ENCODE data around the gene PXMP4. TPM values are rescaled to one million over a fixed set of nuclear protein-coding genes. Genes with fewer than 3 reads are reported as not detected.

The PXMP4 gene
- total RNA-seq, 1 experiment from 2014 or later, result 5.7 TPM

DNA sequence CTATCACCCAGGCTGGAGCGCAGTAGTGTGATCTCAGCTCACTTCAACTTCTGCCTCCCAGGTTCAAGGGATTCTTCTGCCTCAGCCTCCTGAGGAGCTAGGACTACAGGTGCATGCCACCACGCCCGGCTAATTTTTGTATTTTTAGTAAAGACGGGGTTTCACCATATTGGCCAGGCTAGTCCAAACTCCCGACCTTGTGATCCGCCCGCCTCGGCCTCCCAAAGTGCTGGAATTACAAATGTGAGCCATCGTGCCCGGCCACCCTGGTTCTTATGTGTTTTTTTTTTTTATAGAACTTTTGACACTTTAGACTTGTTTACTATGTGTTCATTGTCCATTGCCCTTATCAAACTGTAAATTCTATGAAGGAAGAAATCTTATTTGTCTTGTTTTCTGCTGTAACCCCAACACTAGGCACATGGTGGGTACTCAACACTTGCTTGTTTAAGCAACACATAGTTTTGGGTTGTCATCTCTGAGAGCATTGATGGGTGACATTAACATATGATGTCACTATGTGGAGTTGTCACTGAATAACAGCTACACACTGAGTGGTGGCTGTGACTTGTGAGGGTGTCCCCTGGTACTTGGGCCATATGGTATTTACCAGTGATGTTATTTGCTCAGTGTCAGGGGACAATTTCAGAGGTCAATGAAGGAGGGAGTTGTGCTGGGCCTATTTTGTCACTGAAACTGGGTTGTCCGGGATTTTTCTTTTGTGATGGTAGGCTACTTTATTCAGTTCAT lies 1.5 kb upstream of the PXMP4 start:
- Histone ChIP-seq H3K18ac (ENCODE audit: insufficient read length, low read depth, low read length) (no peak overlapping the region), H4K5ac (ENCODE audit: insufficient read length, low read depth, low read length) (no peak overlapping the region), H3K4ac (ENCODE audit: low read depth, low read length) (no peak overlapping the region), H2AK5ac (ENCODE audit: insufficient read length, low read length) (no peak overlapping the region), H2BK5ac (ENCODE audit: insufficient read length, low read length) (no peak overlapping the region), H3K4me1 (ENCODE audit: insufficient read depth, low read length) (no peaks in the 10 kb centered on the region), H4K8ac (replicated peaks; ENCODE audit: insufficient read length, low read depth, low read length) (no peak overlapping the region), H2BK120ac (ENCODE audit: low read depth, low read length, poor library complexity, severe bottlenecking) (no peak overlapping the region), H3K9me3 (ENCODE audit: control insufficient read depth, low read depth, low read length) (no peaks in the 10 kb centered on the region), H3K56ac (ENCODE audit: insufficient read length, low read depth, low read length) (no peak overlapping the region), H3K23me2 (ENCODE audit: insufficient read length, low read depth, low read length, poor library complexity, severe bottlenecking) (peaks cover 7% of the 10 kb centered on the region), H4K20me1 (ENCODE audit: control insufficient read depth, insufficient read depth, insufficient read length) (no peaks in the 10 kb centered on the region), H3K27ac (ENCODE audit: insufficient read length, low read depth, low read length) (no peak overlapping the region), H2AFZ (ENCODE audit: low read length) (no peak overlapping the region), H3K9ac (ENCODE audit: extremely low read depth, insufficient read length, low read length) (no peak overlapping the region), H3K14ac (ENCODE audit: insufficient read depth, low read length) (no peak overlapping the region), H4K91ac (ENCODE audit: insufficient read length, low read depth, low read length) (no peak overlapping the region), H2BK15ac (ENCODE audit: low read depth, low read length) (no peak overlapping the region), H3K27me3 (ENCODE audit: insufficient read depth, low read length) (no peaks in the 10 kb centered on the region), H3K23ac (ENCODE audit: insufficient read length, low read depth, low read length) (no peak overlapping the region), H2BK20ac (ENCODE audit: low read depth, low read length, poor library complexity, severe bottlenecking) (no peak overlapping the region), H3K79me2 (ENCODE audit: insufficient read depth, low read length) (no peaks in the 10 kb centered on the region), H2BK12ac (ENCODE audit: insufficient read length, low read depth, low read length) (no peak overlapping the region), H3T11ph (ENCODE audit: low read length) (no peak overlapping the region), H3K79me1 (ENCODE audit: insufficient read depth, low read depth, low read length, poor library complexity, severe bottlenecking) (no peaks in the 10 kb centered on the region), H3K4me2 (ENCODE audit: insufficient read depth, insufficient read length, low read length) (no peak overlapping the region)
- TF ChIP-seq, protein P1, sequence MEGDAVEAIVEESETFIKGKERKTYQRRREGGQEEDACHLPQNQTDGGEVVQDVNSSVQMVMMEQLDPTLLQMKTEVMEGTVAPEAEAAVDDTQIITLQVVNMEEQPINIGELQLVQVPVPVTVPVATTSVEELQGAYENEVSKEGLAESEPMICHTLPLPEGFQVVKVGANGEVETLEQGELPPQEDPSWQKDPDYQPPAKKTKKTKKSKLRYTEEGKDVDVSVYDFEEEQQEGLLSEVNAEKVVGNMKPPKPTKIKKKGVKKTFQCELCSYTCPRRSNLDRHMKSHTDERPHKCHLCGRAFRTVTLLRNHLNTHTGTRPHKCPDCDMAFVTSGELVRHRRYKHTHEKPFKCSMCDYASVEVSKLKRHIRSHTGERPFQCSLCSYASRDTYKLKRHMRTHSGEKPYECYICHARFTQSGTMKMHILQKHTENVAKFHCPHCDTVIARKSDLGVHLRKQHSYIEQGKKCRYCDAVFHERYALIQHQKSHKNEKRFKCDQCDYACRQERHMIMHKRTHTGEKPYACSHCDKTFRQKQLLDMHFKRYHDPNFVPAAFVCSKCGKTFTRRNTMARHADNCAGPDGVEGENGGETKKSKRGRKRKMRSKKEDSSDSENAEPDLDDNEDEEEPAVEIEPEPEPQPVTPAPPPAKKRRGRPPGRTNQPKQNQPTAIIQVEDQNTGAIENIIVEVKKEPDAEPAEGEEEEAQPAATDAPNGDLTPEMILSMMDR (conservative IDR thresholded peaks at IDR 0.05), result no peak
- Mint-ChIP-seq H3K27ac (no peak overlapping the region), H3K4me3 (no peak overlapping the region), H3K4me1 (peaks cover 3% of the 10 kb centered on the region in 2 experiments; a peak in 1 of 4 replicates), H3K9me3 (no peaks in the 10 kb centered on the region; a peak in 1 of 5 replicates), H3K36me3 (ENCODE audit: insufficient read depth in 1 of 3, low read depth in 3 of 3) (peaks cover 0 to 2% (median 0%) of the 10 kb centered on the region in 3 experiments; a peak in 1 of 7 replicates), H3K27me3 (ENCODE audit: low read depth) (peaks cover 9% of the 10 kb centered on the region)
- WGBS (ENCODE audit: extremely low coverage, insufficient read length, low lambda C conversion rate), result no CpG with 5 or more reads among the region's 11 CpGs
- no peak for DNase-seq
